NCI-H1105 treated with DMSO at 0.1 percent for 48 hours (cell line): Measurements from ENCODE around the gene UGT1A8.
"Not testable (repeated sequence)": the region's sequence is repeated elsewhere in the genome, so short reads cannot be mapped to it uniquely, and the experiment has no call there.

Experiments used
- DNase-seq: peaks from one replicate; lab custom pipeline; 2025; lab: John Stamatoyannopoulos, UW

UGT1A8 gene

DNA sequence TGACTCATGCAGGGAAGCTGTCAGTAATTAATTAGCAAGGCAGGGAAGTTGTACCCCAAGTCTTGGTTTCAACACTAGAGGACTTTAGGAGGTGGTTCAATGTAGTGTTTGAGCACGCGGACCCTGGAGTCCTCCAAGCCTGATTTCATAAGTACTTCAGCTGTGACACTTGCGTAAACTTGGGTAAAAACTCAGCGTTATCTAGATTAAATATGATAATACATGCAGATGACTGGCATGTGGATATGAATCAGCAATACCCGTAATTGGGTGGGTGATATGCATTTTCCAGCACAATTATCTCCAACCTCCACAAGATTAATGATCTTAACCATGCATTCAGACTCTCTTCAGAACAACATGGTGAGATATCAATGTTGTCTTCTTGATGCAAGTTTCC is 69.5 kb downstream of the UGT1A8 start:
- no peak for DNase-seq

GRCh38 chr2:233688341-233688740 is 70.9 kb downstream of the UGT1A8 start:
- no peak for DNase-seq

DNA sequence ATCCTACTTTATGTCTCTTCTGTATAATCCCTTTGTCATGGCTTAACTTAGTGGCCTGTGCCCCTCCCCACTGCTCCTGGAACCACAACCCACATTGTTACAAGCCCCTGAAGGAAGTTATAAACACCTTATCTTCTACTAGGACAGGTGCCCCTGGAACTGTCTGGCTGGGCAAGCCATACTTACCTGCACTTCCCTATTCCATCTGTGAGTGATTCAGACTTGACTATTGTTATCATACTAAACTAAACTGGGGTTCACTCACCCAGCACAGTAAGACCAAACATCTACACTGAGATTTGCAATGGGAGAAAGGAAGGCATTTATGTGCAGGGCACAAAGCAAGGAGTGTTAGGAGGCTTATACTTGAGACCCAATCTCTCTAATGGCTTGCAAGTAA is 71.6 kb downstream of the UGT1A8 start:
- DNase-seq, result no peak

- no peak for DNase-seq
These were observed 72.1 kb downstream of the UGT1A8 start for GRCh38 chr2:233689501-233689900.

GRCh38 chr2:233690444-233690843 is 73.0 kb downstream of the UGT1A8 start:
- no peak for DNase-seq

GRCh38 chr2:233691443-233692433 is 74.3 kb downstream of the UGT1A8 start:
- DNase-seq, result no peak

- no peak for DNase-seq
These were observed 75.2 kb downstream of the UGT1A8 start, which contains the start of gene UGT1A6 for GRCh38 chr2:233692648-233693047. Gene UGT1A6 (plus strand): TSS chr2:233692890. CDS start chr2:233693005, 115 bp downstream.

DNA sequence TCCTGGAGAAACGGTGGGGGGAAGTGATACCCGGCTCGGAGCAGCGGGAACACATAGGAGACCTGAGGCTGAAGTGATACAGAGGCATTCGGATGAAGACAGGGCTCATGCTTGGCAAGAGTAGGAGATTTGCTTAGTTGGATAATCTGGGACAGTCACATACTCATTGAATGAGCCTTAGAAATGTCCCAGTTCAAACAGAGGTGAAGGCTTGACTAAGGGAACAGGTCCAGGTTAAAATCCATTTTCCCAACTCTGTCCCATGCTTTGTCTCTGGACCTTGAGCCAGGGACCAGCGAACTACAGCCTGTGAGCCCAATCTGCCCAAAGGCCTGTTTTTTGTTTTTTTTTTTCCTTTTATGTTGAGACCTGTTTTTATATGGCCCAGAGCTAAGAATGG is 76.5 kb downstream of the UGT1A8 start:
- no peak for DNase-seq

GRCh38 chr2:233698740-233699139 is 81.3 kb downstream of the UGT1A8 start:
- no peak for DNase-seq

GRCh38 chr2:233699424-233700027 is 82.1 kb downstream of the UGT1A8 start:
- DNase-seq, result no peak

- DNase-seq, result peak; percentile 66
These were observed 82.7 kb downstream of the UGT1A8 start for GRCh38 chr2:233700028-233700635.

- not testable (repeated sequence) for DNase-seq
These were observed 83.4 kb downstream of the UGT1A8 start for GRCh38 chr2:233700842-233701241.

GRCh38 chr2:233702238-233702637 is 84.8 kb downstream of the UGT1A8 start:
- no peak for DNase-seq

DNA sequence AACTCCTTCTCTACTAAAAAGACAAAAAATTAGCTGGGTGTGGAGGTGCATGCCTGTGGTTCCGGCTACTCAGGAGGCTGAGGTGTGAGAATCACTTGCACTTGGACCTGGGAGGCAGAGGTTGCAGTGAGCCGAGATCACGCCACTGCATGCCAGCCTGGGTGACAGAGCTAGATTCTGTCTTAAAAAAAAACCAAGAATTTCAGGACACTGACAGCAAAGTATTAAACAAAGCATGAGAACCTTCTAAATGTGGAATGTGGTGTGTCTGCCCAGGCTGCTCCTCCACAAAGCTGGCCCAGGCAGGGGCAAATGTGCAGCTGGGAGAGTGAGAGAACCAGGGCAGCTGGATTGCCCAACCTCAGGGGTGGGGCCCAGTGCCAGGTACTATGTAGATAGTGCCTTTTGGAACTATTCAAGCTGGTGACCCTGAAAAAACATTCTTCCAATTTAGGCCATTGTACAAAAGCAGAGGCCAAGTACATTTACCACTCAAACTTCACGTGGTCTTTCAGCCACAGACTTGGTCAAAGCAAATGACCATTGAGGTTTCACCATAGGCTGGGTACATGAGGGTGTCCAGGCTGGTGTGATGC is 88.6 kb downstream of the UGT1A8 start:
- DNase-seq, result no peak

- no peak for DNase-seq
These were observed 89.3 kb downstream of the UGT1A8 start for GRCh38 chr2:233706720-233707119.

- no peak for DNase-seq
These were observed 90.7 kb downstream of the UGT1A8 start for GRCh38 chr2:233707940-233708644.

- DNase-seq, result no peak
These were observed 91.5 kb downstream of the UGT1A8 start for GRCh38 chr2:233708942-233709341.

DNA sequence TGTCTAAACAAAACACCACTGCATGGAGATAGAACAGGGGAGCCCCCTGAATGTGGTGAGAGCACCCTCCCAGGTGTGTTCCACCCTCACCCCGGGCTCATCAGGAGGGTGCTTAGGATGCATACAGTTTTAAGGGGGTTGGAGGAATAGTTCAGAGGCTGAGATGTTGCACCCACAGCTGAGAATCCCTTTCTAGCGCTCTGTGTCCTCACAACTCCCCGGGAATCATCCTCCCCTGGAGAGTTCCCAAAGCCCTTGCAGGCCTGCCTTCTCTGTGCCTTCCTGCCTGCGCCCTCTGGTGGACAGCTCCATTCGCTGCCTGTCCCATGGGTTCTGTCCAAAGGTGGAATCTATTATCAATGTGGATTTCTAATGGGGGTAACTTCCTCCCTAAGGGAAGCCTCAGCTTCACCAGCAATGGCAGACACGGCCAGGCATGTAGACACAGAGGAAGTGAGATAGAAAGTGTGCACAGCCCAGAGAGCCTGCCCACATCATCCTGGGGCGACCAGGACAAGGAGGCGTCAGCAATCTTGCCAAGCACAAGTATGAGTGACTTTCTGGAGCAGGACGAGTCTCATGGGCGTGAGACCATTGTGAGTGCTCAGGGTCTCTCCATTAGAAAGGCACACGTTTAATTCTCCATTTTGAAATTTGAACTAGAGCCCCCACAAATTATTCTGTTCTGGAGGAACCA is 94.0 kb downstream of the UGT1A8 start:
- DNase-seq, result peak; percentile 54

- no peak for DNase-seq
These were observed 95.3 kb downstream of the UGT1A8 start, which contains the start of gene UGT1A5 for GRCh38 chr2:233712611-233713261. Gene UGT1A5 (plus strand): TSS chr2:233712907. CDS start chr2:233712992, 85 bp downstream.

DNA sequence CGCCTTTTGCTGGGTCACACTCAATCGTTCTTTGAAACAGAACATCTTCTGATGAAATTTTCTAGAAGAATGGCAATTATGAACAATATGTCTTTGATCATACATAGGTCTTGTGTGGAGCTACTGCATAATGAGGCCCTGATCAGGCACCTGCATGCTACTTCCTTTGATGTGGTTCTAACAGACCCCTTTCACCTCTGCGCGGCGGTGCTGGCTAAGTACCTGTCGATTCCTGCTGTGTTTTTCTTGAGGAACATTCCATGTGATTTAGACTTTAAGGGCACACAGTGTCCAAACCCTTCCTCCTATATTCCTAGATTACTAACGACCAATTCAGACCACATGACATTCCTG is 95.8 kb downstream of the UGT1A8 start:
- DNase-seq, result no peak

DNA sequence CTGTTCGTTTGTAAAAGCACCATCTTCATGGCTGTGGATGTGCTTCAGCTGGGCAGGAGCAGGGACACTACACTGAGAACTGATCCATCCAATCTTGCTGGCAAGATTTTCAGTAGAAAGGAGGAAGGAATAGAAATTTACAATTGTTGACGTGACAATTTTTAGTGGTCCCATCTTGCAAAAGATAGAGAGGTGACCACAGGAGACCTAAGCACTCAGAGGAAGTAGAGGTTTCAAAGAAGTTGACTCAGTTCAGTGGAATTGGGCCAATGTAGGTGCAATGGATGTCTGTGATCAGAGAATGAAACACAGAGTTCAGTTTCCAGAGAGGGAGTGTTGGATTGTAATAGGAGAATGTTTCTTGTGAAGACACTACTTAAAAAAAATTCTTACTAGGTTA is 96.7 kb downstream of the UGT1A8 start:
- DNase-seq, result no peak
